ENCODE results near the gene LEPR. TPM values are rescaled to one million over a fixed set of nuclear protein-coding genes. Genes with fewer than 3 reads are reported as not detected.

Gene LEPR
- polyA plus RNA-seq, 1 donor (not counting 4 experiments of a cell fraction or from before 2014, with no cell fraction given): 5.5 TPM

GRCh38 chr1:65429806-65430205 lies 9.3 kb downstream of the LEPR start:
- no peaks in the 10 kb centered on the region for H3K9me1 ChIP-seq (ENCODE audit: control insufficient read depth, extremely low read depth, insufficient read depth, low read length)
- peaks cover 22% of the 10 kb centered on the region for H3K79me2 ChIP-seq (ENCODE audit: control insufficient read depth, insufficient read depth, low read length)
- H3K4me2 ChIP-seq (ENCODE audit: control insufficient read depth, extremely low read depth, insufficient read depth, low read depth, low read length): peak overlapping the region; percentile 68
- H2AFZ ChIP-seq (ENCODE audit: control insufficient read depth, low read length): no peak overlapping the region
- H3K36me3 ChIP-seq (ENCODE audit: control insufficient read depth in 2 of 2, extremely low read depth in 1 of 2, insufficient read depth in 2 of 2, low read length in 2 of 2): peaks cover 12 to 17% of the 10 kb centered on the region in 2 experiments
- peaks cover 43% of the 10 kb centered on the region for H3K4me1 ChIP-seq (ENCODE audit: control insufficient read depth, extremely low read depth, insufficient read depth, low read length)
- TF ChIP-seq EZH2 (IDR thresholded peaks at IDR 0.05; ENCODE audit: low read length): no peak
- TF ChIP-seq, protein P1, sequence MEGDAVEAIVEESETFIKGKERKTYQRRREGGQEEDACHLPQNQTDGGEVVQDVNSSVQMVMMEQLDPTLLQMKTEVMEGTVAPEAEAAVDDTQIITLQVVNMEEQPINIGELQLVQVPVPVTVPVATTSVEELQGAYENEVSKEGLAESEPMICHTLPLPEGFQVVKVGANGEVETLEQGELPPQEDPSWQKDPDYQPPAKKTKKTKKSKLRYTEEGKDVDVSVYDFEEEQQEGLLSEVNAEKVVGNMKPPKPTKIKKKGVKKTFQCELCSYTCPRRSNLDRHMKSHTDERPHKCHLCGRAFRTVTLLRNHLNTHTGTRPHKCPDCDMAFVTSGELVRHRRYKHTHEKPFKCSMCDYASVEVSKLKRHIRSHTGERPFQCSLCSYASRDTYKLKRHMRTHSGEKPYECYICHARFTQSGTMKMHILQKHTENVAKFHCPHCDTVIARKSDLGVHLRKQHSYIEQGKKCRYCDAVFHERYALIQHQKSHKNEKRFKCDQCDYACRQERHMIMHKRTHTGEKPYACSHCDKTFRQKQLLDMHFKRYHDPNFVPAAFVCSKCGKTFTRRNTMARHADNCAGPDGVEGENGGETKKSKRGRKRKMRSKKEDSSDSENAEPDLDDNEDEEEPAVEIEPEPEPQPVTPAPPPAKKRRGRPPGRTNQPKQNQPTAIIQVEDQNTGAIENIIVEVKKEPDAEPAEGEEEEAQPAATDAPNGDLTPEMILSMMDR (optimal IDR thresholded peaks at IDR 0.05 in 1 of 3, IDR thresholded peaks at IDR 0.05 in 1 of 3, conservative IDR thresholded peaks at IDR 0.05 in 1 of 3; ENCODE audit: extremely low read depth in 1 of 3, insufficient read depth in 2 of 3, low read length in 3 of 3): no peak
- peak overlapping the region; percentile 73 for H3K27ac ChIP-seq (ENCODE audit: control insufficient read depth, insufficient read depth, low read length)
- H3K27me3 ChIP-seq (ENCODE audit: control insufficient read depth, extremely low read depth, insufficient read depth, low read length): no peaks in the 10 kb centered on the region
- DNase-seq (ENCODE audit: low read depth, low spot score) (no peak), FAIRE-seq (peak; percentile 83)
- H3K4me3 ChIP-seq (ENCODE audit: control insufficient read depth in 2 of 3, extremely low read depth in 1 of 3, insufficient read depth in 2 of 3, low read depth in 1 of 3, low read length in 3 of 3): no peak overlapping the region
- dilution Hi-C loops (cut with MboI; ENCODE audit: extremely low pct_ligation_motif_present, low sequenced_read_pairs): no loop called here
- H3K9ac ChIP-seq (ENCODE audit: control insufficient read depth, extremely low read depth, insufficient read depth, low read length): peak overlapping the region; percentile 43
- H3K9me3 ChIP-seq (ENCODE audit: control insufficient read depth, low read depth, low read length): no peaks in the 10 kb centered on the region
- no peaks in the 10 kb centered on the region for H4K20me1 ChIP-seq (ENCODE audit: control insufficient read depth, extremely low read depth, insufficient read depth, low read length)

- peaks cover 41% of the 10 kb centered on the region for H3K4me1 ChIP-seq (ENCODE audit: control insufficient read depth, extremely low read depth, insufficient read depth, low read length)
- FAIRE-seq (no peak), DNase-seq (ENCODE audit: low read depth, low spot score) (no peak)
- H3K9me3 ChIP-seq (ENCODE audit: control insufficient read depth, low read depth, low read length): no peaks in the 10 kb centered on the region
- H3K27me3 ChIP-seq (ENCODE audit: control insufficient read depth, extremely low read depth, insufficient read depth, low read length): no peaks in the 10 kb centered on the region
- no peak for TF ChIP-seq EZH2 (IDR thresholded peaks at IDR 0.05; ENCODE audit: low read length)
- TF ChIP-seq, protein P1 (optimal IDR thresholded peaks at IDR 0.05 in 1 of 3, IDR thresholded peaks at IDR 0.05 in 1 of 3, conservative IDR thresholded peaks at IDR 0.05 in 1 of 3; ENCODE audit: extremely low read depth in 1 of 3, insufficient read depth in 2 of 3, low read length in 3 of 3): peak in 2 of 3 experiments; percentile 44 to 46
- H3K9me1 ChIP-seq (ENCODE audit: control insufficient read depth, extremely low read depth, insufficient read depth, low read length): no peaks in the 10 kb centered on the region
- no peak overlapping the region for H3K4me2 ChIP-seq (ENCODE audit: control insufficient read depth, extremely low read depth, insufficient read depth, low read depth, low read length)
- no peak overlapping the region for H3K9ac ChIP-seq (ENCODE audit: control insufficient read depth, extremely low read depth, insufficient read depth, low read length)
- H4K20me1 ChIP-seq (ENCODE audit: control insufficient read depth, extremely low read depth, insufficient read depth, low read length): no peaks in the 10 kb centered on the region
- H3K27ac ChIP-seq (ENCODE audit: control insufficient read depth, insufficient read depth, low read length): no peak overlapping the region
- no peak overlapping the region for H3K4me3 ChIP-seq (ENCODE audit: control insufficient read depth in 2 of 3, extremely low read depth in 1 of 3, insufficient read depth in 2 of 3, low read depth in 1 of 3, low read length in 3 of 3)
- H2AFZ ChIP-seq (ENCODE audit: control insufficient read depth, low read length): no peak overlapping the region
- H3K79me2 ChIP-seq (ENCODE audit: control insufficient read depth, insufficient read depth, low read length): peaks cover 18% of the 10 kb centered on the region
- peaks cover 12 to 13% of the 10 kb centered on the region in 2 experiments for H3K36me3 ChIP-seq (ENCODE audit: control insufficient read depth in 2 of 2, extremely low read depth in 1 of 2, insufficient read depth in 2 of 2, low read length in 2 of 2)
- dilution Hi-C loops (cut with MboI; ENCODE audit: extremely low pct_ligation_motif_present, low sequenced_read_pairs): no loop called here
Measured at GRCh38 chr1:65431111-65431705, 10.7 kb downstream of the LEPR start.

Measured in keratinocyte (primary cell).